ENCODE data around the gene TUNAR.

GRCh38 chr14:95833429-95833828, 43.2 kb upstream of the TUNAR start:
- TF ChIP-seq CTCF (conservative IDR thresholded peaks at IDR 0.05; ENCODE audit: low read depth in 2 of 2) (no peak), EZH2phosphoT487 (IDR thresholded peaks at IDR 0.05; ENCODE audit: unreplicated experiment) (no peak), EZH2 (IDR thresholded peaks at IDR 0.05; ENCODE audit: low read depth, unreplicated experiment) (no peak), POLR2AphosphoS5 (IDR thresholded peaks at IDR 0.05; ENCODE audit: low read depth) (no peak), ZNF462 (CRISPR knock-in tag; IDR thresholded peaks at IDR 0.05) (no peak), CREB1 (CRISPR knock-in tag; IDR thresholded peaks at IDR 0.05; ENCODE audit: low read depth) (no peak), REST (IDR thresholded peaks at IDR 0.05; ENCODE audit: unreplicated experiment) (no peak), ETS1 (IDR thresholded peaks at IDR 0.05) (no peak), JUNB (IDR thresholded peaks at IDR 0.05; ENCODE audit: unreplicated experiment) (no peak), ZNF114 (CRISPR knock-in tag; IDR thresholded peaks at IDR 0.05) (no peak), STAT1 (IDR thresholded peaks at IDR 0.05; ENCODE audit: unreplicated experiment) (no peak), ZNF331 (CRISPR knock-in tag; IDR thresholded peaks at IDR 0.05; ENCODE audit: low read depth) (no peak), NANOG (IDR thresholded peaks at IDR 0.05; ENCODE audit: borderline replicate concordance) (no peak)
